ENCODE measurements around the gene TUBB. TPM values are rescaled to one million over a fixed set of nuclear protein-coding genes. Genes with fewer than 3 reads are reported as not detected.

TUBB gene
- polyA plus RNA-seq, 1 of the 3 experiments (the other 2 are of a cell fraction), result 1,037 TPM

DNA sequence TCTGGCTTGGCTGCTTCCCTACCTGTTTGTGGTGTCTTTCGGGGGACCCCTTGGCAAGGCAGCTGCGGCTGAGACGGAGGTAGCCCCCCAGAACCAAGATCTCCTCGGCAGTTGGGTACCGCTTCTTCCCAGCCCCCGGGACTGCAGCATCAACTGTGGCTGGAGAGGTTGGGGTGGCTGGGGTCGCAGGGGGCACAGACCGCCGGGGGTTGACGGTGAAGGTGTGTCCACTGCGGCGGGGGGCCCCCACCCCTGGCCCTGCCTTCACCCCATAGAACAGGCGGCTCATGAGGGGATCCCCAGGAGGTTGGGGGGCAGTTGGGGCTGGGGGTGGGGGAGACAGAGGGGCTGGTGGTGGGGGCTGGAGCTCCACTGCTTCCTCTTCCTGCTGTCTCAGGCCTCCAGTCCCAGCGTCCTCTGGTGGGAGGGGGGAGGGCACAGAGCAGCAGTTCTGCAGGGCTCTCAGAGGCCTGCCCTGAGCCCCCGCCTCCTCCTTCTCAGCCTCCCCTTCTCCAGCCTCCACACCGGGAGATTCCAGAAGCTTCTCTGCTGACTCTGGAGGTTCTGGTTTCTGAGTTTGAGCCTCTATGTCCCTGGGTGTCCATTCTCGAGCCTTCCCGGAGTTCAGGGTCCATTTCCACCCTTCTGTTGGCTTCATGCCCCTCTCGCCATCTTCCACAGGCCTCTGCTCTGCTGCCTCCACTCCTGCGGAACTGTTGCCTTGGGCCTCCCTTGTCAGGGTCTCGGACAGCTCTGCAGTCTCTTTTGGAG is 35.6 kb upstream of the TUBB start:
- H3K4me3 ChIP-seq (ENCODE audit: low read depth in 2 of 2, low read length in 1 of 2), result peak overlapping the region; percentile 74 to 77
- peaks cover 29% of the 10 kb centered on the region for H3F3A ChIP-seq (replicated peaks; ENCODE audit: insufficient read depth)
- H3K79me2 ChIP-seq (ENCODE audit: insufficient read depth), result peaks cover 100% of the 10 kb centered on the region
- H3K9me2 ChIP-seq, result no peaks in the 10 kb centered on the region
- peak; percentile 45 for DNase-seq
- CTCF ChIA-PET, result interaction anchor here (1.7 to 29.8 kb wide), 2 partner anchors 13 to 38 kb away, joined by 8 to 838 read pairs; partner anchors contain the start of genes DHX16, FLOT1, MDC1 and TUBB
- peak overlapping the region; percentile 97 for H3K9ac ChIP-seq
- H3K9me3 ChIP-seq, result no peaks in the 10 kb centered on the region
- TF ChIP-seq RCOR1 (IDR thresholded peaks at IDR 0.05; ENCODE audit: low read length), result no peak
- no peak for TF ChIP-seq TAF1 (IDR thresholded peaks at IDR 0.05; ENCODE audit: borderline replicate concordance, low read depth, low read length)
- no peak for TF ChIP-seq FOSL2 (IDR thresholded peaks at IDR 0.05; ENCODE audit: borderline replicate concordance, low read depth)
- TF ChIP-seq, protein P1, sequence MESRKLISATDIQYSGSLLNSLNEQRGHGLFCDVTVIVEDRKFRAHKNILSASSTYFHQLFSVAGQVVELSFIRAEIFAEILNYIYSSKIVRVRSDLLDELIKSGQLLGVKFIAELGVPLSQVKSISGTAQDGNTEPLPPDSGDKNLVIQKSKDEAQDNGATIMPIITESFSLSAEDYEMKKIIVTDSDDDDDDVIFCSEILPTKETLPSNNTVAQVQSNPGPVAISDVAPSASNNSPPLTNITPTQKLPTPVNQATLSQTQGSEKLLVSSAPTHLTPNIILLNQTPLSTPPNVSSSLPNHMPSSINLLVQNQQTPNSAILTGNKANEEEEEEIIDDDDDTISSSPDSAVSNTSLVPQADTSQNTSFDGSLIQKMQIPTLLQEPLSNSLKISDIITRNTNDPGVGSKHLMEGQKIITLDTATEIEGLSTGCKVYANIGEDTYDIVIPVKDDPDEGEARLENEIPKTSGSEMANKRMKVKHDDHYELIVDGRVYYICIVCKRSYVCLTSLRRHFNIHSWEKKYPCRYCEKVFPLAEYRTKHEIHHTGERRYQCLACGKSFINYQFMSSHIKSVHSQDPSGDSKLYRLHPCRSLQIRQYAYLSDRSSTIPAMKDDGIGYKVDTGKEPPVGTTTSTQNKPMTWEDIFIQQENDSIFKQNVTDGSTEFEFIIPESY (IDR thresholded peaks at IDR 0.05; ENCODE audit: borderline replicate concordance, low read depth), result no peak
- TF ChIP-seq FOXJ3 (CRISPR knock-in tag; IDR thresholded peaks at IDR 0.05), result no peak
- no peak for TF ChIP-seq NRF1 (IDR thresholded peaks at IDR 0.05; ENCODE audit: low read depth, low read length)
- no peak for TF ChIP-seq JUND (IDR thresholded peaks at IDR 0.05)
- no peak for TF ChIP-seq MEF2A (IDR thresholded peaks at IDR 0.05; ENCODE audit: borderline replicate concordance, low read depth)
- no peak for TF ChIP-seq RAD21 (IDR thresholded peaks at IDR 0.05; ENCODE audit: low read length)
- TF ChIP-seq, protein P2, sequence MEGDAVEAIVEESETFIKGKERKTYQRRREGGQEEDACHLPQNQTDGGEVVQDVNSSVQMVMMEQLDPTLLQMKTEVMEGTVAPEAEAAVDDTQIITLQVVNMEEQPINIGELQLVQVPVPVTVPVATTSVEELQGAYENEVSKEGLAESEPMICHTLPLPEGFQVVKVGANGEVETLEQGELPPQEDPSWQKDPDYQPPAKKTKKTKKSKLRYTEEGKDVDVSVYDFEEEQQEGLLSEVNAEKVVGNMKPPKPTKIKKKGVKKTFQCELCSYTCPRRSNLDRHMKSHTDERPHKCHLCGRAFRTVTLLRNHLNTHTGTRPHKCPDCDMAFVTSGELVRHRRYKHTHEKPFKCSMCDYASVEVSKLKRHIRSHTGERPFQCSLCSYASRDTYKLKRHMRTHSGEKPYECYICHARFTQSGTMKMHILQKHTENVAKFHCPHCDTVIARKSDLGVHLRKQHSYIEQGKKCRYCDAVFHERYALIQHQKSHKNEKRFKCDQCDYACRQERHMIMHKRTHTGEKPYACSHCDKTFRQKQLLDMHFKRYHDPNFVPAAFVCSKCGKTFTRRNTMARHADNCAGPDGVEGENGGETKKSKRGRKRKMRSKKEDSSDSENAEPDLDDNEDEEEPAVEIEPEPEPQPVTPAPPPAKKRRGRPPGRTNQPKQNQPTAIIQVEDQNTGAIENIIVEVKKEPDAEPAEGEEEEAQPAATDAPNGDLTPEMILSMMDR (IDR thresholded peaks at IDR 0.05), result no peak
- no peak for TF ChIP-seq CHD2 (IDR thresholded peaks at IDR 0.05; ENCODE audit: low read length, partially characterized antibody)
- TF ChIP-seq RXRA (IDR thresholded peaks at IDR 0.05; ENCODE audit: borderline replicate concordance, low read depth), result no peak
- TF ChIP-seq GABPA (IDR thresholded peaks at IDR 0.05; ENCODE audit: low read depth), result no peak
- TF ChIP-seq, protein P3, sequence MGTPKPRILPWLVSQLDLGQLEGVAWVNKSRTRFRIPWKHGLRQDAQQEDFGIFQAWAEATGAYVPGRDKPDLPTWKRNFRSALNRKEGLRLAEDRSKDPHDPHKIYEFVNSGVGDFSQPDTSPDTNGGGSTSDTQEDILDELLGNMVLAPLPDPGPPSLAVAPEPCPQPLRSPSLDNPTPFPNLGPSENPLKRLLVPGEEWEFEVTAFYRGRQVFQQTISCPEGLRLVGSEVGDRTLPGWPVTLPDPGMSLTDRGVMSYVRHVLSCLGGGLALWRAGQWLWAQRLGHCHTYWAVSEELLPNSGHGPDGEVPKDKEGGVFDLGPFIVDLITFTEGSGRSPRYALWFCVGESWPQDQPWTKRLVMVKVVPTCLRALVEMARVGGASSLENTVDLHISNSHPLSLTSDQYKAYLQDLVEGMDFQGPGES (IDR thresholded peaks at IDR 0.05; ENCODE audit: low read depth, low read length), result no peak
- no peak for TF ChIP-seq RFX5 (IDR thresholded peaks at IDR 0.05; ENCODE audit: low read length)
- TF ChIP-seq EZH2phosphoT487 (IDR thresholded peaks at IDR 0.05; ENCODE audit: borderline replicate concordance, low read depth), result no peak
- TF ChIP-seq YY1 (IDR thresholded peaks at IDR 0.05; ENCODE audit: low read depth), result no peak
- TF ChIP-seq, protein P4, sequence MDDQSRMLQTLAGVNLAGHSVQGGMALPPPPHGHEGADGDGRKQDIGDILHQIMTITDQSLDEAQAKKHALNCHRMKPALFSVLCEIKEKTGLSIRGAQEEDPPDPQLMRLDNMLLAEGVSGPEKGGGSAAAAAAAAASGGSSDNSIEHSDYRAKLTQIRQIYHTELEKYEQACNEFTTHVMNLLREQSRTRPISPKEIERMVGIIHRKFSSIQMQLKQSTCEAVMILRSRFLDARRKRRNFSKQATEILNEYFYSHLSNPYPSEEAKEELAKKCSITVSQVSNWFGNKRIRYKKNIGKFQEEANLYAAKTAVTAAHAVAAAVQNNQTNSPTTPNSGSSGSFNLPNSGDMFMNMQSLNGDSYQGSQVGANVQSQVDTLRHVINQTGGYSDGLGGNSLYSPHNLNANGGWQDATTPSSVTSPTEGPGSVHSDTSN (IDR thresholded peaks at IDR 0.05), result no peak
- TF ChIP-seq, protein P5, sequence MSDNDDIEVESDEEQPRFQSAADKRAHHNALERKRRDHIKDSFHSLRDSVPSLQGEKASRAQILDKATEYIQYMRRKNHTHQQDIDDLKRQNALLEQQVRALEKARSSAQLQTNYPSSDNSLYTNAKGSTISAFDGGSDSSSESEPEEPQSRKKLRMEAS (IDR thresholded peaks at IDR 0.05; ENCODE audit: low read depth), result no peak
- H4K20me1 ChIP-seq (ENCODE audit: insufficient read depth), result peaks cover 23% of the 10 kb centered on the region
- POLR2A ChIA-PET, result no interaction called here
- H3K27ac ChIP-seq (ENCODE audit: low read depth in 2 of 2, low read length in 1 of 2), result peak overlapping the region; percentile 93 to 97
- WGBS (ENCODE audit: low lambda C conversion rate), result 43% methylated on average over 16 of the region's 21 CpGs
- H3K4me2 ChIP-seq, result peak overlapping the region; percentile 98
- H3K4me1 ChIP-seq (ENCODE audit: control insufficient read depth in 1 of 2, insufficient read depth in 2 of 2, low read depth in 1 of 2, low read length in 1 of 2), result peaks cover 26 to 70% of the 10 kb centered on the region in 2 experiments; a peak in 3 of 4 replicates
- peaks cover 4 to 25% of the 10 kb centered on the region in 2 experiments for H3K36me3 ChIP-seq (replicated peaks in 1 of 2; ENCODE audit: control insufficient read depth in 1 of 2, insufficient read depth in 2 of 2, low read length in 1 of 2)
- H3K27me3 ChIP-seq (ENCODE audit: insufficient read depth), result no peaks in the 10 kb centered on the region
- H2AFZ ChIP-seq (ENCODE audit: low read depth), result no peak overlapping the region
